ENCODE measurements around the gene THSD4. TPM values are rescaled to one million over a fixed set of nuclear protein-coding genes. Genes with fewer than 3 reads are reported as not detected.

The THSD4 gene
- total and polyA plus RNA-seq, 9 of the 15 experiments (the other 6 are each of a cell fraction or from before 2014, with no cell fraction given): 0.04 TPM; not detected in 5

- Histone ChIP-seq H3K9me1 (ENCODE audit: control insufficient read depth, insufficient read depth, low read length) (no peaks in the 10 kb centered on the region), H3K36me3 (ENCODE audit: control insufficient read depth, insufficient read depth, low read length) (no peaks in the 10 kb centered on the region), H3K4me1 (replicated peaks in 1 of 2; ENCODE audit: control insufficient read depth in 2 of 2, insufficient read depth in 2 of 2, low read length in 2 of 2) (no peaks in the 10 kb centered on the region), H3K79me2 (ENCODE audit: control insufficient read depth, insufficient read depth, low read length) (no peaks in the 10 kb centered on the region), H3K27me3 (ENCODE audit: control insufficient read depth in 2 of 2, insufficient read depth in 2 of 2, low read length in 2 of 2) (no peaks in the 10 kb centered on the region), H3K27ac (ENCODE audit: extremely low read depth, low read depth, low read length) (no peak overlapping the region), H3K4me3 (no peak overlapping the region), H3K9me3 (replicated peaks; ENCODE audit: control insufficient read depth, insufficient read depth, low read depth, low read length) (no peaks in the 10 kb centered on the region), H3K9ac (ENCODE audit: insufficient read depth in 1 of 2, low read depth in 2 of 2, low read length in 2 of 2) (no peak overlapping the region), H2AFZ (ENCODE audit: low read depth, low read length) (no peak overlapping the region), H3K4me2 (ENCODE audit: insufficient read depth, low read length) (no peak overlapping the region), H4K20me1 (replicated peaks; ENCODE audit: control insufficient read depth, insufficient read depth, low read length) (0 out of 2 replicates have a peak, but pooled peaks cover 2% of the 10 kb centered on the region)
- POLR2A ChIA-PET: no interaction called here
- BruUV-seq (replicated peaks): no TSS peak
- intact Hi-C loops (cut with micrococcal nuclease): loop anchor here (5.0 to 10.0 kb wide), 7 partner anchors 207 to 768 kb away; partner anchors contain the start of gene THSD4
- WGBS (ENCODE audit: insufficient coverage, low coverage, missing lambda C conversion rate): 0% methylated on average over 5 of the region's 5 CpGs
- no peak for DNase-seq (ENCODE audit: extremely low read depth in 1 of 4, low spot score in 3 of 4)
- no peak for ATAC-seq
- in situ Hi-C loops (cut with MboI): loop anchor here (10.0 kb wide), 1 partner anchor 330 kb away; the partner anchor contains the start of gene THSD4
- FAIRE-seq: no peak
- CTCF ChIA-PET (ENCODE audit: low intra/inter-chr PET ratio): no interaction called here
- TF ChIP-seq SAP30 (IDR thresholded peaks at IDR 0.05; ENCODE audit: borderline replicate concordance, insufficient read depth, low read depth, low read length, poor library complexity, severe bottlenecking) (no peak), E2F8 (IDR thresholded peaks at IDR 0.05; ENCODE audit: low read depth, partially characterized antibody) (no peak), XRCC5 (IDR thresholded peaks at IDR 0.05; ENCODE audit: low read depth, low read length) (no peak), CBX2 (IDR thresholded peaks at IDR 0.05; ENCODE audit: insufficient read depth, low read length, poor library complexity, severe bottlenecking) (no peak), ZNF696 (CRISPR knock-in tag; conservative IDR thresholded peaks at IDR 0.05) (no peak), ZBTB8A (IDR thresholded peaks at IDR 0.05; ENCODE audit: partially characterized antibody) (no peak), TEAD2 (tag; IDR thresholded peaks at IDR 0.05) (no peak), PRPF4 (IDR thresholded peaks at IDR 0.05; ENCODE audit: insufficient read depth, low read depth, low read length, poor library complexity, severe bottlenecking) (no peak), SNAPC5 (CRISPR knock-in tag; IDR thresholded peaks at IDR 0.05) (no peak), TEAD1 (CRISPR knock-in tag; IDR thresholded peaks at IDR 0.05) (no peak), SNIP1 (IDR thresholded peaks at IDR 0.05; ENCODE audit: low read depth) (no peak), RNF219 (CRISPR knock-in tag; IDR thresholded peaks at IDR 0.05) (no peak), LEF1 (IDR thresholded peaks at IDR 0.05) (no peak), NKRF (IDR thresholded peaks at IDR 0.05; ENCODE audit: borderline replicate concordance) (no peak)
These were observed 329.8 kb downstream of the THSD4 start for GRCh38 chr15:71444866-71445590.
